Measurements from ENCODE around the gene OSGEPL1.

The OSGEPL1 gene

DNA sequence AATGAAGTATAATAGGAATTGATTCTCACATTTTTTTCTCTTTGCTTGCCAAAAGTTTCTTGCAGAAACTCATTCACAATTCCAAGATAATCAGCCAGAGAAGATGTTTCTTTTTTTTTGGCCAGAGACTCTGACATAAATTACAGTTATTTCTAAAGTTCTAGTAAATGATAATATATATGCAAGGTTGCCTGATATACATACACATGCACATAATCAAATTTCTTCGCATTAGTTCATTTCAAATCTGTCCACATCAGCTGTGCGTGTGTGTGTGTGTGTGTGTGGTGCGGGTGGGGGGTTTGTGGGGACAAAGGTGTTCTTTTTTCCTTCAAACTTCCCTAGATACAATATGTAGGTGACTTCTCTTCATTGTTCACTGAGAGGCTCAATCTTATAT, 33.2 kb downstream of the OSGEPL1 start:
- H3K4me2 ChIP-seq (ENCODE audit: low read length), result no peak overlapping the region
- H3F3A ChIP-seq (ENCODE audit: control insufficient read depth, insufficient read depth), result no peaks in the 10 kb centered on the region
- no peak overlapping the region for H3K4me3 ChIP-seq (ENCODE audit: low read length)
- H3K79me2 ChIP-seq (ENCODE audit: control insufficient read depth, low read length), result no peaks in the 10 kb centered on the region
- H3K27ac ChIP-seq (ENCODE audit: low read depth, low read length), result no peak overlapping the region
- H4K20me1 ChIP-seq (ENCODE audit: control insufficient read depth, insufficient read depth, low read depth, low read length), result no peaks in the 10 kb centered on the region
- no peaks in the 10 kb centered on the region for H3K27me3 ChIP-seq (ENCODE audit: control insufficient read depth, low read length)
- H3K36me3 ChIP-seq (ENCODE audit: control insufficient read depth, low read length), result no peaks in the 10 kb centered on the region
- H3K9me3 ChIP-seq (ENCODE audit: control insufficient read depth, insufficient read depth, low read length), result no peaks in the 10 kb centered on the region
- H3K9me2 ChIP-seq (replicated peaks; ENCODE audit: control insufficient read depth, low read length), result no peaks in the 10 kb centered on the region
- no peaks in the 10 kb centered on the region for H3K4me1 ChIP-seq (ENCODE audit: control insufficient read depth, low read length)
- TF ChIP-seq EZH2phosphoT487 (IDR thresholded peaks at IDR 0.05; ENCODE audit: borderline replicate concordance, low read length) (no peak), CTCF (IDR thresholded peaks at IDR 0.05; ENCODE audit: low read depth, low read length, poor library complexity, severe bottlenecking) (no peak)

DNA sequence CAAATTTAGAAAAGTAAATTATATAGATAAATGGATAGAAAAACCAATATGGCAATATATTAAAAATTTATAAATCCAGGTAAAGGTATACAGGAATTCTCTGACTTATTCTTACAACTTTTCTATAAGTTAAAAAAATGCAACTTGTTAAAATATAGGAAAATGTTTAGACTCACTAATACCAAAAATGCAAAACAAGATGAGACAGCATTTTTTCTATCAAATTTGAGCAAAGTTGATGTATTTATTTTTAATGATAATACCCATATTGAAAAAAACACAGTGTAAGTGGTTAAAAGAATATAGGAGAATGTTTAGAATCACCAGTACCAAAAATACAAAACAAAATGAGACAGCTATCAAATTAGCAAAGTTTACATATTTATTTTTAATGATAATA, 35.7 kb downstream of the OSGEPL1 start:
- no peaks in the 10 kb centered on the region for H3K4me1 ChIP-seq (ENCODE audit: control insufficient read depth, low read length)

GRCh38 chr2:189726271-189726670, 36.3 kb downstream of the OSGEPL1 start:
- no peaks in the 10 kb centered on the region for H3K36me3 ChIP-seq (ENCODE audit: control insufficient read depth, low read length)
- H3K4me3 ChIP-seq (ENCODE audit: low read length), result no peak overlapping the region
- no peak overlapping the region for H3K4me2 ChIP-seq (ENCODE audit: low read length)
- no peaks in the 10 kb centered on the region for H3K27me3 ChIP-seq (ENCODE audit: control insufficient read depth, low read length)
- H3K9me3 ChIP-seq (ENCODE audit: control insufficient read depth, insufficient read depth, low read length), result no peaks in the 10 kb centered on the region
- no peaks in the 10 kb centered on the region for H3K4me1 ChIP-seq (ENCODE audit: control insufficient read depth, low read length)
- no peaks in the 10 kb centered on the region for H3F3A ChIP-seq (ENCODE audit: control insufficient read depth, insufficient read depth)
- TF ChIP-seq CTCF (IDR thresholded peaks at IDR 0.05; ENCODE audit: low read depth, low read length, poor library complexity, severe bottlenecking) (no peak), EZH2phosphoT487 (IDR thresholded peaks at IDR 0.05; ENCODE audit: borderline replicate concordance, low read length) (no peak)
- H3K79me2 ChIP-seq (ENCODE audit: control insufficient read depth, low read length), result no peaks in the 10 kb centered on the region
- H3K9me2 ChIP-seq (replicated peaks; ENCODE audit: control insufficient read depth, low read length), result no peaks in the 10 kb centered on the region
- no peaks in the 10 kb centered on the region for H4K20me1 ChIP-seq (ENCODE audit: control insufficient read depth, insufficient read depth, low read depth, low read length)
- no peak overlapping the region for H3K27ac ChIP-seq (ENCODE audit: low read depth, low read length)

More for the DNA sequence above, 35.7 kb downstream of the OSGEPL1 start:
- Histone ChIP-seq H3K4me2 (ENCODE audit: low read length) (no peak overlapping the region), H3K9me2 (replicated peaks; ENCODE audit: control insufficient read depth, low read length) (no peaks in the 10 kb centered on the region), H3F3A (ENCODE audit: control insufficient read depth, insufficient read depth) (no peaks in the 10 kb centered on the region), H4K20me1 (ENCODE audit: control insufficient read depth, insufficient read depth, low read depth, low read length) (no peaks in the 10 kb centered on the region), H3K27me3 (ENCODE audit: control insufficient read depth, low read length) (no peaks in the 10 kb centered on the region), H3K27ac (ENCODE audit: low read depth, low read length) (no peak overlapping the region), H3K4me3 (ENCODE audit: low read length) (no peak overlapping the region), H3K36me3 (ENCODE audit: control insufficient read depth, low read length) (no peaks in the 10 kb centered on the region), H3K9me3 (ENCODE audit: control insufficient read depth, insufficient read depth, low read length) (no peaks in the 10 kb centered on the region), H3K79me2 (ENCODE audit: control insufficient read depth, low read length) (no peaks in the 10 kb centered on the region)
- TF ChIP-seq EZH2phosphoT487 (IDR thresholded peaks at IDR 0.05; ENCODE audit: borderline replicate concordance, low read length) (no peak), CTCF (IDR thresholded peaks at IDR 0.05; ENCODE audit: low read depth, low read length, poor library complexity, severe bottlenecking) (no peak)

- no peak overlapping the region for H3K4me3 ChIP-seq (ENCODE audit: low read length)
- no peaks in the 10 kb centered on the region for H3K79me2 ChIP-seq (ENCODE audit: control insufficient read depth, low read length)
- H3K36me3 ChIP-seq (ENCODE audit: control insufficient read depth, low read length), result no peaks in the 10 kb centered on the region
- H3K9me2 ChIP-seq (replicated peaks; ENCODE audit: control insufficient read depth, low read length), result no peaks in the 10 kb centered on the region
- no peaks in the 10 kb centered on the region for H4K20me1 ChIP-seq (ENCODE audit: control insufficient read depth, insufficient read depth, low read depth, low read length)
- H3F3A ChIP-seq (ENCODE audit: control insufficient read depth, insufficient read depth), result no peaks in the 10 kb centered on the region
- H3K9me3 ChIP-seq (ENCODE audit: control insufficient read depth, insufficient read depth, low read length), result no peaks in the 10 kb centered on the region
- H3K27ac ChIP-seq (ENCODE audit: low read depth, low read length), result no peak overlapping the region
- H3K4me2 ChIP-seq (ENCODE audit: low read length), result no peak overlapping the region
- H3K27me3 ChIP-seq (ENCODE audit: control insufficient read depth, low read length), result no peaks in the 10 kb centered on the region
- TF ChIP-seq CTCF (IDR thresholded peaks at IDR 0.05; ENCODE audit: low read depth, low read length, poor library complexity, severe bottlenecking), result no peak
- TF ChIP-seq EZH2phosphoT487 (IDR thresholded peaks at IDR 0.05; ENCODE audit: borderline replicate concordance, low read length), result no peak
- no peaks in the 10 kb centered on the region for H3K4me1 ChIP-seq (ENCODE audit: control insufficient read depth, low read length)
Measured at GRCh38 chr2:189723192-189723591, 39.4 kb downstream of the OSGEPL1 start.

Measured in DOHH2 (cell line).